GM23338 (cell line): ENCODE data around the gene ICAM2.

Experiments used
- CTCF ChIP-seq, 2 experiments: fragments of 200-600 bp in 1 of 2; sonication (generic) in 1 of 2; conservative IDR thresholded peaks; 2 replicates each; pipeline versions ENCODE4 v1.5.1 to v1.6.1; 2016 to 2017; ENCODE audit warnings: antibody characterized with exemption in 2 of 2, low read depth in 2 of 2, mild to moderate bottlenecking in 2 of 2, moderate library complexity in 1 of 2
- EZH2 ChIP-seq: fragments of 200-600 bp; sonication (generic); IDR thresholded peaks from one replicate; pipeline ENCODE4 v1.8.0; 2017; ENCODE audit warnings: antibody characterized with exemption, mild to moderate bottlenecking, low read depth; ENCODE audit not compliant: unreplicated experiment
- EZH2phosphoT487 ChIP-seq: fragments of 200-600 bp; sonication (generic); IDR thresholded peaks from one replicate; pipeline ENCODE4 v1.8.1; 2018; ENCODE audit warnings: antibody characterized with exemption; ENCODE audit not compliant: unreplicated experiment
- NANOG ChIP-seq: IDR thresholded peaks from 2 replicates; pipeline ENCODE4 v1.6.1; 2016; ENCODE audit warnings: antibody characterized with exemption, borderline replicate concordance
- POLR2AphosphoS5 ChIP-seq: IDR thresholded peaks from 2 replicates; pipeline ENCODE4 v1.6.1; 2016; ENCODE audit warnings: antibody characterized with exemption, low read depth
- REST ChIP-seq: IDR thresholded peaks from one replicate; pipeline ENCODE4 v1.6.1; 2018; ENCODE audit warnings: antibody characterized with exemption; ENCODE audit not compliant: unreplicated experiment
- ZNF331 ChIP-seq: fragments of 250-450 bp; sonication (Bioruptor Pico); IDR thresholded peaks from 2 replicates; pipeline ENCODE4 v1.5.0; 2020; ENCODE audit warnings: low read depth, mild to moderate bottlenecking, moderate library complexity

DNA sequence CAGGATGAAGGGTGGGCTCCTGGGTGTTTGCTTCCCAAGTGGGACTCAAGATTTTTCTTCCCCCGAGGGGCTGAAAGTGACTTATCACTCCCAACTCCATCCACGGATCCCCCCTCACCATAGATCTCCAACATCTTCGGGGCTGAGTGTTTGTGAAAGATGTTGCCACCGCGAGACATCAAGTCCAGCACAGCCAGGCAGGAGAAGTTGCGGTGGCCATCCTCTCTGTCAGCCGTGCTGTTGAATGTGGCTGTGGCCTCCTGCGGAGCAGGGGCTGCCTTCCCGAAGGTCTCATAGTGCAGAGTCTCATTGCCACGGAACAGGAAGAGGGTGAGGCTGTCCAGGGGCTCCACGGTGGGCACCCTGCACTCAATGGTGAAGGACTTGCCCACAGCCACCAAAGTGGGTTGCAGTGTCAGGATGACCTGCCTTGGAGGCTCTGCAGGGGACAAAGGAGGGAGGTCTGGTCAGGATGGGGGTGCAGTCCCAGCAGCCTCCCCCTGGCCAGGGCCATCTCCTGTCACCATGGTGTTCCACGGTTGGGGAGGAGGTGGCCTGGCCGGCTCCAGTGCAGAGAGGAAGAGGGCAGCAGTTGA is 16.8 kb downstream of the ICAM2 start:
- no peak for TF ChIP-seq CTCF (conservative IDR thresholded peaks at IDR 0.05; ENCODE audit: low read depth in 2 of 2)
- TF ChIP-seq POLR2AphosphoS5 = no peak
- no peak for TF ChIP-seq EZH2
- TF ChIP-seq ZNF331 (CRISPR knock-in tag) = no peak
- TF ChIP-seq REST = no peak
- TF ChIP-seq NANOG = no peak
- no peak for TF ChIP-seq EZH2phosphoT487
